Keratinocyte (primary cell): ENCODE measurements around the gene CCDC197.

Experiments used
- CTCF ChIP-seq, 3 experiments: IDR thresholded peaks in 1 of 3; conservative IDR thresholded peaks in 1 of 3; optimal IDR thresholded peaks in 1 of 3; 2 replicates in 2 of 3; 3 replicates in 1 of 3; pipeline versions ENCODE3 to v1.5.1; 2011; ENCODE audit warnings: low read length in 3 of 3, mild to moderate bottlenecking in 3 of 3, moderate library complexity in 2 of 3, control low read depth in 1 of 3, inconsistent platforms in 1 of 3; ENCODE audit not compliant: insufficient read depth in 2 of 3; ENCODE audit errors: extremely low read depth in 1 of 3
- EZH2 ChIP-seq: IDR thresholded peaks from one replicate; pipeline ENCODE4 v1.6.1; 2012; ENCODE audit warnings: inconsistent platforms, mild to moderate bottlenecking, low read length, moderate library complexity

- TF ChIP-seq CTCF (optimal IDR thresholded peaks at IDR 0.05 in 1 of 3, IDR thresholded peaks at IDR 0.05 in 1 of 3, conservative IDR thresholded peaks at IDR 0.05 in 1 of 3; ENCODE audit: extremely low read depth in 1 of 3, insufficient read depth in 2 of 3, low read length in 3 of 3), result no peak
- no peak for TF ChIP-seq EZH2
Measured at GRCh38 chr14:94009767-94010166, 12.7 kb downstream of the CCDC197 start.
